ENCODE data around the gene PGLYRP4.

DNA sequence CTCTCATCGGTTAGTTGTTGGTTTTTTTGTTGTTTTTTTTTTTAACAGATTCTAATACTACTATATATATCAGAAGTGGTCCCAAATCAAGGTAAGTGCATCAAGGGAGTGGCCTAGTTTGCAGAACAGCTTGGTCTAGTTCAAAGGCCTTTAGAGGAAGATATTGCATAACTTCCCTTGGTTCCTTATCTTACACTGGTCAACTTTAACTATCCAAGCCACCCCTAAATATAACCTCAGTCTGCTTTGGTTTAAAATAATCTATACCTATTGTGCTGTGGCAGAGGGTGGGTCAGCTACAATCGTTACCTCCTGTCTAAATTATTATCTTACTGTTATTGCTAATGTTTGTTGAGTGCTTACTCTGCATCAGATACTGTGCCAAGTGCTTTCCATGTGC is 19.9 kb upstream of the PGLYRP4 start:
- TF ChIP-seq, protein P1, sequence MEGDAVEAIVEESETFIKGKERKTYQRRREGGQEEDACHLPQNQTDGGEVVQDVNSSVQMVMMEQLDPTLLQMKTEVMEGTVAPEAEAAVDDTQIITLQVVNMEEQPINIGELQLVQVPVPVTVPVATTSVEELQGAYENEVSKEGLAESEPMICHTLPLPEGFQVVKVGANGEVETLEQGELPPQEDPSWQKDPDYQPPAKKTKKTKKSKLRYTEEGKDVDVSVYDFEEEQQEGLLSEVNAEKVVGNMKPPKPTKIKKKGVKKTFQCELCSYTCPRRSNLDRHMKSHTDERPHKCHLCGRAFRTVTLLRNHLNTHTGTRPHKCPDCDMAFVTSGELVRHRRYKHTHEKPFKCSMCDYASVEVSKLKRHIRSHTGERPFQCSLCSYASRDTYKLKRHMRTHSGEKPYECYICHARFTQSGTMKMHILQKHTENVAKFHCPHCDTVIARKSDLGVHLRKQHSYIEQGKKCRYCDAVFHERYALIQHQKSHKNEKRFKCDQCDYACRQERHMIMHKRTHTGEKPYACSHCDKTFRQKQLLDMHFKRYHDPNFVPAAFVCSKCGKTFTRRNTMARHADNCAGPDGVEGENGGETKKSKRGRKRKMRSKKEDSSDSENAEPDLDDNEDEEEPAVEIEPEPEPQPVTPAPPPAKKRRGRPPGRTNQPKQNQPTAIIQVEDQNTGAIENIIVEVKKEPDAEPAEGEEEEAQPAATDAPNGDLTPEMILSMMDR (conservative IDR thresholded peaks at IDR 0.05; ENCODE audit: low read length), result no peak
- no peak for TF ChIP-seq EZH2phosphoT487 (IDR thresholded peaks at IDR 0.05; ENCODE audit: borderline replicate concordance)
